ENCODE measurements around the gene LHPP.

LHPP gene

DNA sequence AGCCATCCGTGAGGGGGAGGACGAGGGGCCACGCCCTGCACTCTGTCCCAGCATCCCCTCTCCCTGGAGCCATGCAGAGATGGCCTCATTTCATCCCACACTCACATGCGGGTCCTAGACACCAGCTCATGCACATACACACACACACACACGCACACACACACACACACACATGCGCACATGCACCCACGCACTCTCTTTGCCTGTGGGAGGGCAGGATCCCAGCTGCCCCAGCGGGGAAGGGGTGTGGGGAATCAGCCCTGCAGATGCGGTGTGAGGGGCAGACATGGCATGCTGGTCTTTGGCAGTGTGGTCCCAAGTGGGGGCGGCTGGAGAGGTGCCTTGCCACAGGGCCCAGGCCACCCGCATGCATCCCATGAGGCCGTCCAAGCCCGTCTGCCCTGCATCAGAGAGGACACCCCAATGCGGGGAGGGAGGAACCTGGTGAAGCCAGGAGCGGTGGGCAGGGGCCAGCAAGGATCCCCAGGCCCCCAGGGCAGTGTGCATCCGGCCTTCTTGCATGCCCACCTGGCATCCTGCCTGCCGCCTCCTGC is 68.1 kb downstream of the LHPP start:
- H3K4me1 ChIP-seq (ENCODE audit: control insufficient read depth, low read length) = peaks cover 51% of the 10 kb centered on the region
- peaks cover 8% of the 10 kb centered on the region for H3F3A ChIP-seq (ENCODE audit: control insufficient read depth, insufficient read depth)
- H3K4me2 ChIP-seq (ENCODE audit: low read length) = peak overlapping the region; percentile 49

DNA sequence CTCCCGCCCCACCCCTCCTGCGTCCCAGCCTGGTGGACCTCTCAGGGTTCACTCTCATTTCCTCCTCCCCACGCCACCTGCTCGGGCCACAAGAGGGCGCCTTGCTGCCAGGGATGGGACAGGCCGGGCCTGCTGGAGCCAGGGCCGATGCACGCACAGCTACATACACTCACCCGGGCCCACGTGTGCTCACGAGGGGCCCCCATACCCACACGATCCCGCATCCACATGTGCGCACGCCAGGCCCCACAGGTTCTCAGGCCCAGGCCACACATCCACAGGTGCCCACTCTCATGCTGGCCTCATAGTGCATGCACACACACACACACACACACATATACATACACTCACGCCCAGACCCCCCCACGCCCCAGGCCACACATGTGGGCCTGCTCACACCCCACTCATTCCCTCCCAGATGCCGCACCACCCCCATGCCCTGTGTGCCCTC is 68.6 kb downstream of the LHPP start:
- peaks cover 12% of the 10 kb centered on the region for H3F3A ChIP-seq (ENCODE audit: control insufficient read depth, insufficient read depth)
- H3K36me3 ChIP-seq (ENCODE audit: control insufficient read depth, low read length) = no peaks in the 10 kb centered on the region
- peak overlapping the region; percentile 49 for H3K4me2 ChIP-seq (ENCODE audit: low read length)
- TF ChIP-seq, protein P1, sequence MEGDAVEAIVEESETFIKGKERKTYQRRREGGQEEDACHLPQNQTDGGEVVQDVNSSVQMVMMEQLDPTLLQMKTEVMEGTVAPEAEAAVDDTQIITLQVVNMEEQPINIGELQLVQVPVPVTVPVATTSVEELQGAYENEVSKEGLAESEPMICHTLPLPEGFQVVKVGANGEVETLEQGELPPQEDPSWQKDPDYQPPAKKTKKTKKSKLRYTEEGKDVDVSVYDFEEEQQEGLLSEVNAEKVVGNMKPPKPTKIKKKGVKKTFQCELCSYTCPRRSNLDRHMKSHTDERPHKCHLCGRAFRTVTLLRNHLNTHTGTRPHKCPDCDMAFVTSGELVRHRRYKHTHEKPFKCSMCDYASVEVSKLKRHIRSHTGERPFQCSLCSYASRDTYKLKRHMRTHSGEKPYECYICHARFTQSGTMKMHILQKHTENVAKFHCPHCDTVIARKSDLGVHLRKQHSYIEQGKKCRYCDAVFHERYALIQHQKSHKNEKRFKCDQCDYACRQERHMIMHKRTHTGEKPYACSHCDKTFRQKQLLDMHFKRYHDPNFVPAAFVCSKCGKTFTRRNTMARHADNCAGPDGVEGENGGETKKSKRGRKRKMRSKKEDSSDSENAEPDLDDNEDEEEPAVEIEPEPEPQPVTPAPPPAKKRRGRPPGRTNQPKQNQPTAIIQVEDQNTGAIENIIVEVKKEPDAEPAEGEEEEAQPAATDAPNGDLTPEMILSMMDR (IDR thresholded peaks at IDR 0.05; ENCODE audit: low read depth, low read length, poor library complexity, severe bottlenecking) = peak; percentile 90
- no peak for TF ChIP-seq EZH2phosphoT487 (IDR thresholded peaks at IDR 0.05; ENCODE audit: borderline replicate concordance, low read length)
- H3K4me1 ChIP-seq (ENCODE audit: control insufficient read depth, low read length) = peaks cover 56% of the 10 kb centered on the region
- H3K79me2 ChIP-seq (ENCODE audit: control insufficient read depth, low read length) = no peaks in the 10 kb centered on the region
- H3K9me2 ChIP-seq (replicated peaks; ENCODE audit: control insufficient read depth, low read length) = no peaks in the 10 kb centered on the region
- H3K4me3 ChIP-seq (ENCODE audit: low read length) = no peak overlapping the region
- no peaks in the 10 kb centered on the region for H4K20me1 ChIP-seq (ENCODE audit: control insufficient read depth, insufficient read depth, low read depth, low read length)
- no peaks in the 10 kb centered on the region for H3K9me3 ChIP-seq (ENCODE audit: control insufficient read depth, insufficient read depth, low read length)
- no peak overlapping the region for H3K27ac ChIP-seq (ENCODE audit: low read depth, low read length)
- no peaks in the 10 kb centered on the region for H3K27me3 ChIP-seq (ENCODE audit: control insufficient read depth, low read length)

More for the DNA sequence above, 68.1 kb downstream of the LHPP start:
- no peaks in the 10 kb centered on the region for H3K27me3 ChIP-seq (ENCODE audit: control insufficient read depth, low read length)
- H3K79me2 ChIP-seq (ENCODE audit: control insufficient read depth, low read length) = no peaks in the 10 kb centered on the region
- no peak overlapping the region for H3K27ac ChIP-seq (ENCODE audit: low read depth, low read length)
- H3K9me2 ChIP-seq (replicated peaks; ENCODE audit: control insufficient read depth, low read length) = no peaks in the 10 kb centered on the region
- no peaks in the 10 kb centered on the region for H3K36me3 ChIP-seq (ENCODE audit: control insufficient read depth, low read length)
- H3K4me3 ChIP-seq (ENCODE audit: low read length) = no peak overlapping the region
- no peaks in the 10 kb centered on the region for H4K20me1 ChIP-seq (ENCODE audit: control insufficient read depth, insufficient read depth, low read depth, low read length)
- TF ChIP-seq, protein P1 (IDR thresholded peaks at IDR 0.05; ENCODE audit: low read depth, low read length, poor library complexity, severe bottlenecking) = no peak
- TF ChIP-seq EZH2phosphoT487 (IDR thresholded peaks at IDR 0.05; ENCODE audit: borderline replicate concordance, low read length) = no peak
- H3K9me3 ChIP-seq (ENCODE audit: control insufficient read depth, insufficient read depth, low read length) = no peaks in the 10 kb centered on the region

DNA sequence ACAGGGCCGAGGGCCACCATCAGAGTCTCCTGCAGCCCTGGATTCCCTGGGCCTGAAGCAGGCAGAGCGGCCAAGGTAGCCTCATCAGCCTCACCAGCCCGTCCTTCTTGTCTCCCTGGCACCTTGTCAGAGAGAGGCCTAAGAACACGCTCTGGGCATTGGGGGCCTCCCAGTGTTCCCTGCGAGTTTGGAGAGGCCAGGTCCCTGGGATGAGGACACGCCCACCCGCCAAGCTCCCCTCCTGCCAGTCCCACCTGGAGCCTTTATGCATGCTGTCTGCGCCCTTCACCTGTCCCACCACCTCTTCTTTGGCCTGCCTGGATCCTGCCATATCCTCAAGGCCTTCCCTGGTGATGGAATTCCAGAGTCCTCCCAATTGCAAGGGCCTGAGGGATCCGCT is 69.2 kb downstream of the LHPP start:
- peaks cover 18% of the 10 kb centered on the region for H3F3A ChIP-seq (ENCODE audit: control insufficient read depth, insufficient read depth)
- H3K4me1 ChIP-seq (ENCODE audit: control insufficient read depth, low read length) = peaks cover 61% of the 10 kb centered on the region
- H3K4me3 ChIP-seq (ENCODE audit: low read length) = no peak overlapping the region
- no peaks in the 10 kb centered on the region for H3K79me2 ChIP-seq (ENCODE audit: control insufficient read depth, low read length)
- H4K20me1 ChIP-seq (ENCODE audit: control insufficient read depth, insufficient read depth, low read depth, low read length) = no peaks in the 10 kb centered on the region
- no peaks in the 10 kb centered on the region for H3K9me3 ChIP-seq (ENCODE audit: control insufficient read depth, insufficient read depth, low read length)
- H3K36me3 ChIP-seq (ENCODE audit: control insufficient read depth, low read length) = no peaks in the 10 kb centered on the region
- no peaks in the 10 kb centered on the region for H3K27me3 ChIP-seq (ENCODE audit: control insufficient read depth, low read length)
- peak overlapping the region; percentile 49; the same call in 1 of the 2 replicates for H3K4me2 ChIP-seq (ENCODE audit: low read length)
- H3K9me2 ChIP-seq (replicated peaks; ENCODE audit: control insufficient read depth, low read length) = no peaks in the 10 kb centered on the region
- no peak overlapping the region for H3K27ac ChIP-seq (ENCODE audit: low read depth, low read length)
- TF ChIP-seq EZH2phosphoT487 (IDR thresholded peaks at IDR 0.05; ENCODE audit: borderline replicate concordance, low read length) = no peak
- TF ChIP-seq, protein P1 (IDR thresholded peaks at IDR 0.05; ENCODE audit: low read depth, low read length, poor library complexity, severe bottlenecking) = no peak
